WTC11 (cell line): ENCODE measurements around the gene SIGLEC7. TPM values are rescaled to one million over a fixed set of nuclear protein-coding genes. Genes with fewer than 3 reads are reported as not detected.

ENCODE experiments used
- ATAC-seq: fragments of 200-7000 bp; cut with Tn5 transposase; 2 replicates; pipeline ENCODE4 v1.10.0; 2021; ENCODE audit warnings: mild to moderate bottlenecking, moderate library complexity
- CTCF ChIA-PET: fragments of 300-600 bp; sonication (Branson Sonifier 250); formaldehyde crosslinking; loops from one replicate; lab custom pipeline; 2021; ENCODE audit warnings: antibody characterized with exemption; lab: Charles Lee
- POLR2A ChIA-PET: fragments of 350-600 bp; sonication (Branson Sonifier 250); formaldehyde crosslinking; loops from one replicate; lab custom pipeline; 2021; ENCODE audit warnings: antibody characterized with exemption; lab: Charles Lee
- DNase-seq: peaks from one replicate; pipeline ENCODE4 v3.0.0; 2021; ENCODE audit warnings: low spot score
- H3K27ac Mint-ChIP-seq: 2 replicates; pipeline ENCODE4 v1.8.0; 2021; ENCODE audit warnings: mixed read lengths
- H3K27me3 Mint-ChIP-seq: 2 replicates; pipeline ENCODE4 v1.8.0; 2021; ENCODE audit warnings: low read depth, mild to moderate bottlenecking, moderate library complexity, mixed read lengths
- H3K36me3 Mint-ChIP-seq: 2 replicates; pipeline ENCODE4 v1.8.0; 2021; ENCODE audit warnings: mixed read lengths
- H3K4me1 Mint-ChIP-seq: 2 replicates; pipeline ENCODE4 v1.8.0; 2022; ENCODE audit warnings: mixed read lengths
- H3K4me3 Mint-ChIP-seq: 2 replicates; pipeline ENCODE4 v1.8.0; 2021; ENCODE audit warnings: mild to moderate bottlenecking, moderate library complexity, mixed read lengths
- H3K9me3 Mint-ChIP-seq: 2 replicates; pipeline ENCODE4 v1.8.0; 2021; ENCODE audit warnings: mixed read lengths
- ATF1 ChIP-seq: sonication (generic); formaldehyde crosslinking; IDR thresholded peaks from 2 replicates; pipeline ENCODE4 v1.8.1; 2023; ENCODE audit warnings: mild to moderate bottlenecking, moderate library complexity, missing genetic modification reagents
- CDX4 ChIP-seq: fragments of 250-450 bp; sonication (Bioruptor Pico); IDR thresholded peaks from 2 replicates; pipeline ENCODE4 v1.9.0; 2021; ENCODE audit warnings: moderate library complexity, mild to moderate bottlenecking, inconsistent platforms, borderline replicate concordance
- CREB1 ChIP-seq: sonication (generic); formaldehyde crosslinking; IDR thresholded peaks from 2 replicates; pipeline ENCODE4 v1.8.0; 2023; ENCODE audit warnings: mild to moderate bottlenecking, missing genetic modification reagents
- CREM ChIP-seq: sonication (generic); formaldehyde crosslinking; IDR thresholded peaks from 2 replicates; pipeline ENCODE4 v1.8.1; 2022; ENCODE audit warnings: mild to moderate bottlenecking, missing genetic modification reagents, moderate library complexity
- E2F5 ChIP-seq: sonication (generic); formaldehyde crosslinking; IDR thresholded peaks from 2 replicates; pipeline ENCODE4 v1.8.1; 2022; ENCODE audit warnings: mild to moderate bottlenecking, moderate library complexity, missing genetic modification reagents
- ESRRA ChIP-seq: sonication (generic); formaldehyde crosslinking; IDR thresholded peaks from 2 replicates; pipeline ENCODE4 v1.8.1; 2022; ENCODE audit warnings: mild to moderate bottlenecking, missing genetic modification reagents, borderline replicate concordance
- FOXK1 ChIP-seq: sonication (generic); formaldehyde crosslinking; IDR thresholded peaks from 2 replicates; pipeline ENCODE4 v1.8.0; 2022; ENCODE audit warnings: mild to moderate bottlenecking, moderate library complexity, missing genetic modification reagents
- MYBL2 ChIP-seq: sonication (generic); formaldehyde crosslinking; IDR thresholded peaks from 2 replicates; pipeline ENCODE4 v1.8.1; 2023; ENCODE audit warnings: mild to moderate bottlenecking, moderate library complexity, missing genetic modification reagents
- NFYB ChIP-seq: sonication (generic); formaldehyde crosslinking; conservative IDR thresholded peaks from 2 replicates; pipeline ENCODE4 v1.8.0; 2022; ENCODE audit warnings: low read depth, missing genetic modification reagents
- PRDM15 ChIP-seq: sonication (generic); formaldehyde crosslinking; IDR thresholded peaks from 2 replicates; pipeline ENCODE4 v1.8.0; 2022; ENCODE audit warnings: missing genetic modification reagents
- SP1 ChIP-seq: sonication (generic); formaldehyde crosslinking; conservative IDR thresholded peaks from 2 replicates; pipeline ENCODE4 v1.8.1; 2022; ENCODE audit warnings: missing genetic modification reagents
- TEAD4 ChIP-seq: sonication (generic); formaldehyde crosslinking; IDR thresholded peaks from 2 replicates; pipeline ENCODE4 v1.8.0; 2022; ENCODE audit warnings: mild to moderate bottlenecking, missing genetic modification reagents
- ZNF232 ChIP-seq: sonication (generic); formaldehyde crosslinking; IDR thresholded peaks from 2 replicates; pipeline ENCODE4 v1.8.0; 2022; ENCODE audit warnings: mild to moderate bottlenecking, missing genetic modification reagents
- ZNF416 ChIP-seq: fragments of 250-450 bp; sonication (Bioruptor Pico); IDR thresholded peaks from 2 replicates; pipeline ENCODE4 v1.9.0; 2021; ENCODE audit warnings: mild to moderate bottlenecking, inconsistent platforms
- ZNF423 ChIP-seq: fragments of 250-450 bp; sonication (Bioruptor Pico); IDR thresholded peaks from 2 replicates; pipeline ENCODE4 v2.1.2; 2022; ENCODE audit warnings: mild to moderate bottlenecking, moderate library complexity
- total RNA-seq: library from RNA; stranded (reverse); gene quantifications from 3 replicates; pipeline ENCODE4 v1.2.3, GENCODE V29; 2021
- TF ChIP-seq, protein P1 (sequence below): sonication (generic); formaldehyde crosslinking; conservative IDR thresholded peaks from 2 replicates; pipeline ENCODE4 v1.8.1; 2023; ENCODE audit warnings: mild to moderate bottlenecking, low read depth, missing genetic modification reagents, moderate library complexity
- TF ChIP-seq, protein P2 (sequence below): sonication (generic); formaldehyde crosslinking; IDR thresholded peaks from 2 replicates; pipeline ENCODE4 v1.8.0; 2022; ENCODE audit warnings: mild to moderate bottlenecking, missing genetic modification reagents
- TF ChIP-seq, protein P3 (sequence below): sonication (generic); formaldehyde crosslinking; IDR thresholded peaks from 2 replicates; pipeline ENCODE4 v1.8.0; 2022; ENCODE audit warnings: mild to moderate bottlenecking, missing genetic modification reagents
- TF ChIP-seq, protein P4 (sequence below): sonication (generic); formaldehyde crosslinking; IDR thresholded peaks from 2 replicates; pipeline ENCODE4 v1.8.1; 2022; ENCODE audit warnings: missing genetic modification reagents, borderline replicate concordance

The SIGLEC7 gene
- total RNA-seq, 1 experiment from 2014 or later = not detected

- TF ChIP-seq PRDM15 (CRISPR knock-in tag) (no peak), CDX4 (CRISPR knock-in tag) (no peak), FOXK1 (CRISPR knock-in tag) (no peak), ESRRA (no peak)
These were observed 43.2 kb downstream of the SIGLEC7 start (continued) for GRCh38 chr19:51185069-51185867.

DNA sequence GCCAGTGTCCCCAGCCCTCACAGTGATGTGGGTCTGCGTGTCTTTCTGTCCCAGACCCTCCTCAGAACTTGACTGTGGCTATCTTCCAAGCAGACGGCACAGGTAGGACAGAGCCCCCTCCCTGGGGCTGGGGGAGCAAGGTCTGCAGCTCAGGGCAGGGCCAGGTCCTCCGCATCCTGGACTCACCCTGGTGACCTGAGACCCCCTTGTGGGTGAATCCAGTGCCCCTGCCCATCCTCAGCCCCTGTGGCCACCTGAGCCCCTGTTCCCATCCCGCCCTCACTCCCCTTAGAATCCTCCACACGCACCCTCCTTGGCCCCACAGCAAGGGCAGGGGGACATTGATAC lies 43.7 kb downstream of the SIGLEC7 start:
- no peaks in the 10 kb centered on the region for H3K9me3 Mint-ChIP-seq
- no peaks in the 10 kb centered on the region for H3K36me3 Mint-ChIP-seq
- POLR2A ChIA-PET = no interaction called here
- 0 out of 2 replicates have a peak, but pooled peaks cover 4% of the 10 kb centered on the region for H3K4me1 Mint-ChIP-seq
- H3K27me3 Mint-ChIP-seq = peaks cover 36% of the 10 kb centered on the region
- H3K4me3 Mint-ChIP-seq = no peak overlapping the region
- no peak for ATAC-seq
- CTCF ChIA-PET = interaction anchor here (0.8 to 1.5 kb wide), 2 partner anchors 24 to 27 kb away, joined by 4 to 5 read pairs; no protein-coding TSS in a partner anchor
- no peak overlapping the region for H3K27ac Mint-ChIP-seq
- DNase-seq = no peak
- no peak for TF ChIP-seq NFYB (CRISPR knock-in tag)
- no peak for TF ChIP-seq MYBL2 (CRISPR knock-in tag)
- TF ChIP-seq ATF1 = no peak

DNA sequence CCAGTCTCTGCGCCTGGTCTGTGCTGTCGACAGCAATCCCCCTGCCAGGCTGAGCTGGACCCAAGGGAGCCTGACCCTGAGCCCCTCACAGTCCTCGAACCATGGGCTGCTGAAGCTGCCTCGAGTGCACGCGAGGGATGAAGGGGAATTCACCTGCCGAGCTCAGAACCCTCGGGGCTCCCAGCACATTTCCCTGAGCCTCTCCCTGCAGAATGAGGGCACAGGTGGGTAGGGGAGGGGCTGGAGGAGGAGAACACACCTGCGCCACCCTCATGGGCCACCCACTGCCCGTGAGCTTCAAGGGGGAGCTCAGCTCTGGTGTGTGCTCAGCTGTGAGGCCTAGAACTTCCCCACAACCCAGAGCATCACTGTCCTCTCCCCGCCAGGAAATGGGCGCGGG lies 44.2 kb downstream of the SIGLEC7 start:
- ATAC-seq (no peak), DNase-seq (no peak)
- H3K4me3 Mint-ChIP-seq = no peak overlapping the region
- H3K27ac Mint-ChIP-seq = no peak overlapping the region
- POLR2A ChIA-PET = no interaction called here
- no peaks in the 10 kb centered on the region for H3K36me3 Mint-ChIP-seq
- no peaks in the 10 kb centered on the region for H3K9me3 Mint-ChIP-seq
- peaks cover 39% of the 10 kb centered on the region for H3K27me3 Mint-ChIP-seq
- CTCF ChIA-PET = interaction anchor here (0.8 to 1.5 kb wide), 3 partner anchors 24 to 73 kb away, joined by 3 to 5 read pairs (median 4); no protein-coding TSS in a partner anchor
- 0 out of 2 replicates have a peak, but pooled peaks cover 4% of the 10 kb centered on the region for H3K4me1 Mint-ChIP-seq
- TF ChIP-seq CREB1 (CRISPR knock-in tag) (no peak), CREM (no peak), E2F5 (CRISPR knock-in tag) (no peak), TEAD4 (CRISPR knock-in tag) (no peak), ZNF423 (CRISPR knock-in tag) (no peak), SP1 (CRISPR knock-in tag) (no peak), ZNF416 (CRISPR knock-in tag) (no peak), ZNF232 (CRISPR knock-in tag) (no peak)
- TF ChIP-seq, protein P1, sequence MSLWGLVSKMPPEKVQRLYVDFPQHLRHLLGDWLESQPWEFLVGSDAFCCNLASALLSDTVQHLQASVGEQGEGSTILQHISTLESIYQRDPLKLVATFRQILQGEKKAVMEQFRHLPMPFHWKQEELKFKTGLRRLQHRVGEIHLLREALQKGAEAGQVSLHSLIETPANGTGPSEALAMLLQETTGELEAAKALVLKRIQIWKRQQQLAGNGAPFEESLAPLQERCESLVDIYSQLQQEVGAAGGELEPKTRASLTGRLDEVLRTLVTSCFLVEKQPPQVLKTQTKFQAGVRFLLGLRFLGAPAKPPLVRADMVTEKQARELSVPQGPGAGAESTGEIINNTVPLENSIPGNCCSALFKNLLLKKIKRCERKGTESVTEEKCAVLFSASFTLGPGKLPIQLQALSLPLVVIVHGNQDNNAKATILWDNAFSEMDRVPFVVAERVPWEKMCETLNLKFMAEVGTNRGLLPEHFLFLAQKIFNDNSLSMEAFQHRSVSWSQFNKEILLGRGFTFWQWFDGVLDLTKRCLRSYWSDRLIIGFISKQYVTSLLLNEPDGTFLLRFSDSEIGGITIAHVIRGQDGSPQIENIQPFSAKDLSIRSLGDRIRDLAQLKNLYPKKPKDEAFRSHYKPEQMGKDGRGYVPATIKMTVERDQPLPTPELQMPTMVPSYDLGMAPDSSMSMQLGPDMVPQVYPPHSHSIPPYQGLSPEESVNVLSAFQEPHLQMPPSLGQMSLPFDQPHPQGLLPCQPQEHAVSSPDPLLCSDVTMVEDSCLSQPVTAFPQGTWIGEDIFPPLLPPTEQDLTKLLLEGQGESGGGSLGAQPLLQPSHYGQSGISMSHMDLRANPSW = no peak
- TF ChIP-seq, protein P2, sequence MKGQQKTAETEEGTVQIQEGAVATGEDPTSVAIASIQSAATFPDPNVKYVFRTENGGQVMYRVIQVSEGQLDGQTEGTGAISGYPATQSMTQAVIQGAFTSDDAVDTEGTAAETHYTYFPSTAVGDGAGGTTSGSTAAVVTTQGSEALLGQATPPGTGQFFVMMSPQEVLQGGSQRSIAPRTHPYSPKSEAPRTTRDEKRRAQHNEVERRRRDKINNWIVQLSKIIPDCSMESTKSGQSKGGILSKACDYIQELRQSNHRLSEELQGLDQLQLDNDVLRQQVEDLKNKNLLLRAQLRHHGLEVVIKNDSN = no peak
- TF ChIP-seq, protein P3, sequence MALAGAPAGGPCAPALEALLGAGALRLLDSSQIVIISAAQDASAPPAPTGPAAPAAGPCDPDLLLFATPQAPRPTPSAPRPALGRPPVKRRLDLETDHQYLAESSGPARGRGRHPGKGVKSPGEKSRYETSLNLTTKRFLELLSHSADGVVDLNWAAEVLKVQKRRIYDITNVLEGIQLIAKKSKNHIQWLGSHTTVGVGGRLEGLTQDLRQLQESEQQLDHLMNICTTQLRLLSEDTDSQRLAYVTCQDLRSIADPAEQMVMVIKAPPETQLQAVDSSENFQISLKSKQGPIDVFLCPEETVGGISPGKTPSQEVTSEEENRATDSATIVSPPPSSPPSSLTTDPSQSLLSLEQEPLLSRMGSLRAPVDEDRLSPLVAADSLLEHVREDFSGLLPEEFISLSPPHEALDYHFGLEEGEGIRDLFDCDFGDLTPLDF (CRISPR knock-in tag) = no peak
- TF ChIP-seq, protein P4, sequence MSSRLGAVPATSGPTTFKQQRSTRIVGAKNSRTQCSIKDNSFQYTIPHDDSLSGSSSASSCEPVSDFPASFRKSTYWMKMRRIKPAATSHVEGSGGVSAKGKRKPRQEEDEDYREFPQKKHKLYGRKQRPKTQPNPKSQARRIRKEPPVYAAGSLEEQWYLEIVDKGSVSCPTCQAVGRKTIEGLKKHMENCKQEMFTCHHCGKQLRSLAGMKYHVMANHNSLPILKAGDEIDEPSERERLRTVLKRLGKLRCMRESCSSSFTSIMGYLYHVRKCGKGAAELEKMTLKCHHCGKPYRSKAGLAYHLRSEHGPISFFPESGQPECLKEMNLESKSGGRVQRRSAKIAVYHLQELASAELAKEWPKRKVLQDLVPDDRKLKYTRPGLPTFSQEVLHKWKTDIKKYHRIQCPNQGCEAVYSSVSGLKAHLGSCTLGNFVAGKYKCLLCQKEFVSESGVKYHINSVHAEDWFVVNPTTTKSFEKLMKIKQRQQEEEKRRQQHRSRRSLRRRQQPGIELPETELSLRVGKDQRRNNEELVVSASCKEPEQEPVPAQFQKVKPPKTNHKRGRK (CRISPR knock-in tag) = no peak
